Liver (tissue), 3 donors: ENCODE data around the gene UBALD2.

Source experiments
- ATF3 ChIP-seq: IDR thresholded peaks from 2 replicates; pipeline ENCODE4 v1.6.1; 2016; ENCODE audit warnings: antibody characterized with exemption
- JUND ChIP-seq, 2 donors: IDR thresholded peaks; 2 replicates each; pipeline ENCODE4 v1.6.1; 2016; ENCODE audit warnings: antibody characterized with exemption in 2 of 2
- MAX ChIP-seq: IDR thresholded peaks from 2 replicates; pipeline ENCODE4 v1.6.1; 2016; ENCODE audit warnings: antibody characterized with exemption
- SP1 ChIP-seq: IDR thresholded peaks from 2 replicates; pipeline ENCODE4 v1.6.1; 2018; ENCODE audit warnings: antibody characterized with exemption, mild to moderate bottlenecking
- YY1 ChIP-seq: IDR thresholded peaks from 2 replicates; pipeline ENCODE4 v1.6.1; 2016; ENCODE audit warnings: antibody characterized with exemption, mild to moderate bottlenecking
- ZBTB33 ChIP-seq: IDR thresholded peaks from 2 replicates; pipeline ENCODE4 v1.6.1; 2016; ENCODE audit warnings: antibody characterized with exemption
- TF ChIP-seq, protein P1 (sequence below): fragments of 150-350 bp; IDR thresholded peaks from 2 replicates; pipeline ENCODE4 v1.5.1; 2017; ENCODE audit warnings: improper control_type of control experiment, low read depth, low read length; ENCODE audit not compliant: missing input control
- TF ChIP-seq, protein P2 (sequence below): IDR thresholded peaks from 2 replicates; pipeline ENCODE4 v1.6.1; 2016; ENCODE audit warnings: antibody characterized with exemption, mild to moderate bottlenecking
- donor health status: healthy.
- donor health status: healthy.

DNA sequence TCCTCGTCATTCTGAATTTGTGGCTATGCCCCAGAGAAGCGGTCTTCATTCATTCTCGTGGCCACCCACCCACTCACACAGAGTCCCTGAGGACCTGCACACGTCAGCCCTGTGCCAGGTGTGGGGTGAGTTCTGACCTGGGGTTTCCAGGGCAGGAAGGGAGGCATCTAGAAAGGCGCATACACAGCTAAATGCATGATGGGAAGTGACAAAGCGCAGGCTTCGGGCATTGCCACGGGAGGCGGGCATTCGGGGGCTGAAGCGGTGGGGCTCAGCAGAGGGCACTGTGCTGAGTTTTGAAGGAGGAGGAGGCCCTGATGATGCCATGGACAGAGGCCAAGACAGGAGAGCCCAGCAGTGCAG, 10.9 kb downstream of the UBALD2 start:
- TF ChIP-seq, protein P1, sequence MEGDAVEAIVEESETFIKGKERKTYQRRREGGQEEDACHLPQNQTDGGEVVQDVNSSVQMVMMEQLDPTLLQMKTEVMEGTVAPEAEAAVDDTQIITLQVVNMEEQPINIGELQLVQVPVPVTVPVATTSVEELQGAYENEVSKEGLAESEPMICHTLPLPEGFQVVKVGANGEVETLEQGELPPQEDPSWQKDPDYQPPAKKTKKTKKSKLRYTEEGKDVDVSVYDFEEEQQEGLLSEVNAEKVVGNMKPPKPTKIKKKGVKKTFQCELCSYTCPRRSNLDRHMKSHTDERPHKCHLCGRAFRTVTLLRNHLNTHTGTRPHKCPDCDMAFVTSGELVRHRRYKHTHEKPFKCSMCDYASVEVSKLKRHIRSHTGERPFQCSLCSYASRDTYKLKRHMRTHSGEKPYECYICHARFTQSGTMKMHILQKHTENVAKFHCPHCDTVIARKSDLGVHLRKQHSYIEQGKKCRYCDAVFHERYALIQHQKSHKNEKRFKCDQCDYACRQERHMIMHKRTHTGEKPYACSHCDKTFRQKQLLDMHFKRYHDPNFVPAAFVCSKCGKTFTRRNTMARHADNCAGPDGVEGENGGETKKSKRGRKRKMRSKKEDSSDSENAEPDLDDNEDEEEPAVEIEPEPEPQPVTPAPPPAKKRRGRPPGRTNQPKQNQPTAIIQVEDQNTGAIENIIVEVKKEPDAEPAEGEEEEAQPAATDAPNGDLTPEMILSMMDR: no peak
- no peak for TF ChIP-seq MAX
- TF ChIP-seq, protein P2, sequence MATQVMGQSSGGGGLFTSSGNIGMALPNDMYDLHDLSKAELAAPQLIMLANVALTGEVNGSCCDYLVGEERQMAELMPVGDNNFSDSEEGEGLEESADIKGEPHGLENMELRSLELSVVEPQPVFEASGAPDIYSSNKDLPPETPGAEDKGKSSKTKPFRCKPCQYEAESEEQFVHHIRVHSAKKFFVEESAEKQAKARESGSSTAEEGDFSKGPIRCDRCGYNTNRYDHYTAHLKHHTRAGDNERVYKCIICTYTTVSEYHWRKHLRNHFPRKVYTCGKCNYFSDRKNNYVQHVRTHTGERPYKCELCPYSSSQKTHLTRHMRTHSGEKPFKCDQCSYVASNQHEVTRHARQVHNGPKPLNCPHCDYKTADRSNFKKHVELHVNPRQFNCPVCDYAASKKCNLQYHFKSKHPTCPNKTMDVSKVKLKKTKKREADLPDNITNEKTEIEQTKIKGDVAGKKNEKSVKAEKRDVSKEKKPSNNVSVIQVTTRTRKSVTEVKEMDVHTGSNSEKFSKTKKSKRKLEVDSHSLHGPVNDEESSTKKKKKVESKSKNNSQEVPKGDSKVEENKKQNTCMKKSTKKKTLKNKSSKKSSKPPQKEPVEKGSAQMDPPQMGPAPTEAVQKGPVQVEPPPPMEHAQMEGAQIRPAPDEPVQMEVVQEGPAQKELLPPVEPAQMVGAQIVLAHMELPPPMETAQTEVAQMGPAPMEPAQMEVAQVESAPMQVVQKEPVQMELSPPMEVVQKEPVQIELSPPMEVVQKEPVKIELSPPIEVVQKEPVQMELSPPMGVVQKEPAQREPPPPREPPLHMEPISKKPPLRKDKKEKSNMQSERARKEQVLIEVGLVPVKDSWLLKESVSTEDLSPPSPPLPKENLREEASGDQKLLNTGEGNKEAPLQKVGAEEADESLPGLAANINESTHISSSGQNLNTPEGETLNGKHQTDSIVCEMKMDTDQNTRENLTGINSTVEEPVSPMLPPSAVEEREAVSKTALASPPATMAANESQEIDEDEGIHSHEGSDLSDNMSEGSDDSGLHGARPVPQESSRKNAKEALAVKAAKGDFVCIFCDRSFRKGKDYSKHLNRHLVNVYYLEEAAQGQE: no peak
- TF ChIP-seq SP1: no peak
- no peak for TF ChIP-seq YY1
- TF ChIP-seq ZBTB33: no peak
- no peak for TF ChIP-seq ATF3
- no peak for TF ChIP-seq JUND (IDR thresholded peaks at IDR 0.05)
